Activated CD4-positive, CD25-positive, alpha-beta regulatory T cell (primary cell): Measurements from ENCODE around the gene RGL4.

Experiments
- DNase-seq, 4 experiments: peaks; one replicate each; lab custom pipeline; 2025; lab: John Stamatoyannopoulos, UW

RGL4 gene

DNA sequence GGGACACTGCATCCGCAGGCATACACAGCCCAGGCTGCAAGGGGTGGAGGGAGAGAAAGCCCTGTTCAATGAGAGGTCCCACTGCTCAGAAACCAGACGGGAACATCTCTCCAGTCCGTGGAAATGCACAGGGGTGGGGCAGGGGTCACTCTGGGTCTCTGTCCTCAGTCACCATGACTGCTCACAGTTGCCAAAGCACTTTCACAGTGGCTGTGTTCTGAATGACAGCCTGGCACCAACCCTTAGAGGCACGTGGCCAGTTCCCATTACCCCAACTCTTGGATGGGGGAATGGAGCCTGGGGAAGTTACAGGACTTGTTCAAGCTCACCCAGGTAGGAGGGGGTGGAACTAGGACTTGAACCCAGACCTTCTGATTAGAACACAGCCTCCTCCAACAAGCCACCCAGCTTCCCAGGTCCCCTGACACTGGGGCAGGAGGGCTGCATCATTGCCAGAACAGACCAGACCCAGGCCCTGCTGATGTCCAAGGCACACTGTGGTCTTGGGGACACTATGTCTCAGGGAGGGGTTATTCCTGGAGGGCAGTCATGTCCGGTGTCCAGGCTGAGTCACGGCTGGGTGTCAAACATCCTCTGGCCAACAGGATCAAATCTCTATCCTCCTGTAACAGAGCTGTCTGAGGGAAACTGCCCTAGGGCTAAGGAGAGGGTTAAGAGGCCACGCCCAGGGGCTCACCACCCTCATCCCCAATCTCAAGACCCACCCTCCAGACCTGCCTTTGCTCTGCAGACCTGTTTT, 51.9 kb downstream of the RGL4 start:
- no peak for DNase-seq

GRCh38 chr22:23743303-23743705, 52.5 kb downstream of the RGL4 start:
- DNase-seq = no peak

DNA sequence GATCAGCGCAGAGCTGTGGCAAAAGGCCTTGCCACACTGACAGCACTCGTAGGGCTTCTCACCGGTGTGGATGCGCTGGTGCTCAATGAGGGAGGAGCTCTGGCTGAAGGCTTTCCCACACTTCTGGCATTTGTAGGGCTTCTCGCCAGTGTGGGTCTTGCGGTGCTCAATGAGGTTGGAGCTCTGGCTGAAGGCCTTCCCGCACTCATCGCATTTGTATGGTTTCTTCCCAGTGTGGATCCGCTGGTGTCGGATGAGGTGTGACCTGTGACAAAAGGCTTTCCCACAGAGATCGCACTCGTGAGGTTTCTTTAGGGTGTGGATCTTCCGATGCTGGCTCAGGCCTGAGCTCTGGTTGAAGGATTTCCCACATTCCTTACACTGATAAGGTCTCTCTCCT, 53.2 kb downstream of the RGL4 start:
- DNase-seq = no peak

GRCh38 chr22:23744485-23744884, 53.7 kb downstream of the RGL4 start:
- no peak for DNase-seq

DNA sequence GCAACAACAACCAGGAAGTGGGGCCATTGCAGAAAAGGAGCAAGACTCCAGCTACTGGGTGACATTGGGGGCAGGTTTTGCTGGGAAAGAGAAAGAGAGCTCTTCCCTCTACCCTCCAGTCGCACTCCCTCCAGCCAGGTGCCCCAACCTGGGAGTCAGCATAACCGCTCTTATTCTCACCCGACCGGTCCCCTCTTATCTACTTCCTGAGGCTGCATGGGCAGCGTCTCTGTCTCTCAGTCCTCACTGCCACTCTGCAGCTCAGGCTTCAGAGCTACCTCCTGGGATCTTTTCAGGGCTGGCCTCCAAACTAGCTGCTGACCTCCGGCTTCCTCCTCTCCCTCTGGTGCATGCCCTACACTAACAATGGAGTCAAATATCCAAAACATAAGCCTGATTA, 55.0 kb downstream of the RGL4 start:
- DNase-seq = no peak
